HG02840 (cell line): ENCODE measurements around the gene RPH3AL.

Experiments used
- ATAC-seq: cut with Tn5 transposase; IDR thresholded peaks from one replicate; pipeline ENCODE4 v1.9.1; 2021; ENCODE audit warnings: mild to moderate bottlenecking, moderate library complexity, moderate number of reproducible peaks; ENCODE audit not compliant: unreplicated experiment, low FRiP score

RPH3AL gene

DNA sequence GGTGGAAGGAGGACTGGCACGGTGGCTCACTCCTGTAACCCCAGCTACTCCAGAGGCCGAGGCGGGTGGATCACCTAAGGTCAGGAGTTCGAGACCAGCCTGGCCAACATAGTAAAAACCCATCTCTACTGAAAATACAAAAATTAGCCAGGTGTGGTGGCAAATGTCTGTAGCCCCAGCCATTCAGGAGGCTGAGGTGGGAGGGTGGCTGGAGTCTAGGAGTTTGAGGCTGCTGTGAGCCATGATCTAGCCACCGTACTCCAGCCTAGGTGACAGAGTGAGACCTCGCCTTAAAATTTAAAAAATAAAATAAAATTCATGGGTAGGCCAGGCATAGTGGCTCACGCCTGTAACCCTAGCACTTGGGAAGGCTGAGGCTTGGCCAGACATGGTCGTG lies 1.2 kb upstream of the RPH3AL start:
- no peak for ATAC-seq

DNA sequence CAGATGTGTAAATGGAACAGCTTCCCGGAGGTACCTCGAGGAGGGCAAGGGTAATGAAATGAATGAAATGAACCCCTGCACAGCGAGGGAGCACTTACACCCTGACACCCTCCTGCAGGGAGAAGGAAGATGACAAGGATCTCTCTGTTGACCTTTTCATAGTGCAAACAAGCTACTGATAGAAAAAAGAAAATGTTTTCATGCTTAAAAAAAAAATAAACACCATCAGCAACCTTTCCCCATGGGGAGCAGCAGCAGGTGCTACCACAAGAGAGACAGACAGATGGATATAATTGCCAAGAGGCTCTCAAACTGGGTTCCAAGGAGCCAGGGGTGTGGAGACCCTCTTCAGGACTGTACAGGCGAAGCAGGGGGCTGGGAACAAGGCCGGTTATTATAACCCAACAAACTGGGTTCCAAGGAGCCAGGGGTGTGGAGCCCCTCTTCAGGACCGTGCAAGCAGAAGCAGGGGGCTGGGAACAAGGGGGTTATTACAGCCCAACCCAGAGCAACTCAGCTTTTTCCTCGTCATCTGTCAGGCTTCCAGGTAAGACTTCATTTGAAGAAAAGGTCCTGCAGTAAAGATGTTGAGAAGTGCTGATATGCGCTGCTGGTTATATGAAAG lies 718 bp upstream of the RPH3AL start:
- ATAC-seq: no peak

DNA sequence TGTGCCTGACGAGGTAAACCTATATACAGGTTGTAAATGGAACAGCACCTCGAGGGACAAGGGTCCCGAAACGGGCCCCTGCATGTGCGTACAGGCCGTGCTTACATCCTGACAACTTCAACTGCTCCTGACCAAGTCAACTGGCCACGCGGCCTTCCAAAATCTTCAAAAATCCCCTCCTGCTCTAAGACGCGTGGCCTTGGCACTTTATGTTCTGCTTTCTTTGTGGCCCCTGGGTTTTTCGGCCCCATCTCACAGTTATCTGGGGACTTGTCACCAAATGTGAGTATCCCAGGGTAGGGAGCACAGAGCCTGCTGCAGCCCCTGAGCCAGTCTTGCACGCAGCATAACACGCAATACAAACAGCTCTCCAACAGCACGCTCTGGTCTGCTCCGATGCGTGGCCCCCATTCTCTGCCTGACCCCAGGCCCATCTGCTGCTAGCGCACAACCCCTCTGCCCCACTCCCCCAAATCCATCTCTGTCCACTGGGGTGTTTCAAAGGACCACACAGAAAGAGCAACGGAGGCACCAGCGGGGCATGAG lies 659 bp downstream of the RPH3AL start:
- ATAC-seq: no peak

- ATAC-seq: no peak
These were observed 1.2 kb downstream of the RPH3AL start for GRCh38 chr17:351449-351738.

- ATAC-seq: no peak
These were observed 1.7 kb downstream of the RPH3AL start for GRCh38 chr17:350706-351448.

DNA sequence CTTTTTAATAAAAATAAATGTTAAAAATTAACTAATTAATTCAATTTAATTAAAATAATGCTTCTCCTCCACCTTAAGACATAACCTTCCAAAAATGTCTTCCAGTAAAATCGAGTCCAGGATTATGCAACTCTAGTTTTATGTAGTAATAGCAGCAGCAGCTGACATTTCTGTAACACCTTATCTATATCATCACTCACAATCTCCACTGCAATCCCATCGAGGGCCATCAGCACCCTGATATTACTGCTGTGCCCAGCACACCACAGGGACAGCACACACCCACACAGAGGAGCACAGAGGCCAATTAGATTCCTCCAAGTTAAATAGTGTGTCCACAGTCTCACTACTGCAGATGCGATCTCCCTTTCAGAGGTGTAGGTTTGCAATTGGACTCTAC lies 2.9 kb downstream of the RPH3AL start:
- no peak for ATAC-seq

GRCh38 chr17:348692-349425 lies 3.7 kb downstream of the RPH3AL start:
- no peak for ATAC-seq

GRCh38 chr17:348012-348411 lies 4.6 kb downstream of the RPH3AL start:
- ATAC-seq: no peak

- no peak for ATAC-seq
These were observed 5.2 kb downstream of the RPH3AL start for GRCh38 chr17:347309-347899.

- ATAC-seq: no peak
These were observed 6.4 kb downstream of the RPH3AL start for GRCh38 chr17:345992-346785.

DNA sequence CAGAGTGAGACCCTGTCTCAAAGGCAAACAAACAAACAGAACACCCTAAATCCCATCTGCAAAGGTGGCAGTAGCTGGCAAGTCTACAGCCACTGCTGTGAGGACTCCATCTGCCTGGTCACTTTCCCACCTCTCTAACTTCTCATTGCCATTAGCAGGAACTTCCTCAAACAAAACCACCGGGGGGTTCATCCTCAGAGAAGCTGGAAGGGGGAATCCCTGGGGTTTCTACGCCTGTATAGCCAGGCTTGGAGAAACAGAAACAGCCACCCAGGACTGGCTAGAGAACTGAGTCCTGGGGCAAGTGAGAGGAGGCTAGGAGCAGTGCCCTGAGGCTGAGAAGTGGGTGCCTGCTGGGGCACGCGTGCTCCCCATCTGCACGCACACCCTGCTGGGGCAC lies 7.3 kb downstream of the RPH3AL start:
- ATAC-seq: no peak

GRCh38 chr17:343875-344752 lies 8.5 kb downstream of the RPH3AL start:
- no peak for ATAC-seq

DNA sequence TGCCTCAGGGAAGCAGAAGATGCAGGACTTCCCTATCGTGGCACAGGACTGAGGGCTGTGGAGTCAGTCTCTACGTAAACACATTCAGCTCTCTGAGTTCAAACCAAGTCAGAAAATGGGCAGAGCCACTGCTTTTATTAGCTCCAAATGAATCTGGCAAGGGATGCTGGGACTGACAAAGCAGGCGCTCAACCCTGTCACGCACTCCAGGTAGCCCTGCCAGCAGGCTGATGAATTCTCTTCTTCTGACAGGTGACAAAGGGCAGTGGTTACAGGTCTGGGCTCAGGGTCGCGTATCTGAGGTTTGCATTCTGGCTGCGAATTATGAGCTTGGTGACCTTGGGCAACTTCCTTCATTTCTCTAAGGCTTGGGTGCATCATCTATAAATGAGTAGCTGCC lies 9.4 kb downstream of the RPH3AL start:
- no peak for ATAC-seq

DNA sequence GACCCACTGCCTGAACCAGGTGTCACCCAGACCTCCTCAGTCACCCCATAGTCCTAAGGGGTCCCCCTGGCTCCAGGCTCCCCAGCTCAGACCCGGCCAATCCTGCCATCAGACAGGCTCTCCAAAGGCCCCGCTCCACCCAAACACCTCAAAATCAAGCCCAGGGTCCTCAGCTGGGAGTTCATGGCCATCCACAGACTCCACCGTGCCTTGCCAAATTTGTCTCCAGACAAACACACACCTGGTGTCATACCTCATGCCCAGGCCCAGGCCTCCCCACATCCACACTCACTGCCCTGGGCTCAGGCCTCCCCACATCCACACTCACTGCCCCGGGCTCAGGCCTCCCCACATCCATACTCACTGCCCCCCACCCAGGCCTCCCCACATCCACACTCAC lies 12.5 kb downstream of the RPH3AL start:
- ATAC-seq: no peak

- no peak for ATAC-seq
These were observed 13.2 kb downstream of the RPH3AL start for GRCh38 chr17:339193-340061.

- ATAC-seq: no peak
These were observed 14.0 kb downstream of the RPH3AL start for GRCh38 chr17:338442-339192.

- no peak for ATAC-seq
These were observed 14.7 kb downstream of the RPH3AL start for GRCh38 chr17:337866-338265.

- no peak for ATAC-seq
These were observed 15.2 kb downstream of the RPH3AL start for GRCh38 chr17:337453-337852.
